ENCODE results near the gene FAM168A.

DNA sequence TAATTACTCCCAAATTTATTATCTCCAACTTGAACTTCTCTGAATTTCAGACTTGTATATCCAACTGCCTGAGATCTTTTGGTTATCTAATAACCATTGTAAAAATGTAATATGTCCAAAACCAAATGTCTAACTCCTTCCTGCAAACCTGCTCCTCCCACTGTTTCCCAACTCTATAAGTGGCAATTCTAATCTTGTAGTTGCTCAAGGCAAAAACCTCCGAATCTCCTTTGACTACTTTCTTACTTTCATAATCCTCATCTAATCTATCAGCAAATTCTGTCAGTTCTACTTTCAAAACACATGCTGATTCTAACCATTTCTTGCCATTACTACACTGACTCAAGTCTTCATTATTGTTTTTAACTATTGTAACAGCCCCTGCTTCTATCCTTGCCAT, 55.7 kb downstream of the FAM168A start:
- TF ChIP-seq, protein P1, sequence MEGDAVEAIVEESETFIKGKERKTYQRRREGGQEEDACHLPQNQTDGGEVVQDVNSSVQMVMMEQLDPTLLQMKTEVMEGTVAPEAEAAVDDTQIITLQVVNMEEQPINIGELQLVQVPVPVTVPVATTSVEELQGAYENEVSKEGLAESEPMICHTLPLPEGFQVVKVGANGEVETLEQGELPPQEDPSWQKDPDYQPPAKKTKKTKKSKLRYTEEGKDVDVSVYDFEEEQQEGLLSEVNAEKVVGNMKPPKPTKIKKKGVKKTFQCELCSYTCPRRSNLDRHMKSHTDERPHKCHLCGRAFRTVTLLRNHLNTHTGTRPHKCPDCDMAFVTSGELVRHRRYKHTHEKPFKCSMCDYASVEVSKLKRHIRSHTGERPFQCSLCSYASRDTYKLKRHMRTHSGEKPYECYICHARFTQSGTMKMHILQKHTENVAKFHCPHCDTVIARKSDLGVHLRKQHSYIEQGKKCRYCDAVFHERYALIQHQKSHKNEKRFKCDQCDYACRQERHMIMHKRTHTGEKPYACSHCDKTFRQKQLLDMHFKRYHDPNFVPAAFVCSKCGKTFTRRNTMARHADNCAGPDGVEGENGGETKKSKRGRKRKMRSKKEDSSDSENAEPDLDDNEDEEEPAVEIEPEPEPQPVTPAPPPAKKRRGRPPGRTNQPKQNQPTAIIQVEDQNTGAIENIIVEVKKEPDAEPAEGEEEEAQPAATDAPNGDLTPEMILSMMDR (IDR thresholded peaks at IDR 0.05; ENCODE audit: low read depth, low read length, poor library complexity, severe bottlenecking): no peak
- TF ChIP-seq EZH2phosphoT487 (IDR thresholded peaks at IDR 0.05; ENCODE audit: borderline replicate concordance, low read length): no peak

Data from DOHH2 (cell line).